Right cardiac atrium (tissue), 5 donors: ENCODE results near the gene CNTROB. TPM values are rescaled to one million over a fixed set of nuclear protein-coding genes. Genes with fewer than 3 reads are reported as not detected.

Source experiments
- ATAC-seq, 2 donors: fragments of 200-7000 bp; cut with Tn5 transposase; one replicate each; pipeline versions ENCODE4 v1.8.0 to v1.9.1; 2020; ENCODE audit warnings: moderate library complexity in 2 of 2, mild to moderate bottlenecking in 1 of 2
- DNase-seq, 3 donors: peaks; one replicate each; pipeline ENCODE4 v3.0.0-alpha.2; 2020
- H3K27ac ChIP-seq: one replicate; pipeline ENCODE4 v1.5.1; 2013; ENCODE audit warnings: mild to moderate bottlenecking, low read length, control low read depth, moderate library complexity
- H3K27me3 ChIP-seq: one replicate; pipeline ENCODE4 v1.6.1; 2013; ENCODE audit not compliant: control insufficient read depth, insufficient read depth
- H3K4me1 ChIP-seq: one replicate; pipeline ENCODE4 v1.6.1; 2013; ENCODE audit warnings: low read length; ENCODE audit not compliant: control insufficient read depth, insufficient read depth
- H3K4me3 ChIP-seq: one replicate; pipeline ENCODE4 v1.5.1; 2013; ENCODE audit warnings: low read length, control low read depth
- H3K9me3 ChIP-seq: one replicate; pipeline ENCODE4 v1.6.1; 2013; ENCODE audit warnings: low read length; ENCODE audit not compliant: control insufficient read depth
- WGBS: extraction: QIAGEN DNeasy Blood & Tissue Kit; methylation state at CpG from one replicate; pipeline ENCODE4 v1.1.7; 2013; 5-methylcytosine and 5-hydroxymethylcytosine counted together
- intact Hi-C, 4 donors: fragments of 100-400 bp; cut with DNase I; formaldehyde crosslinking; loops; one replicate each; pipeline versions ENCODE4 v1.11.0 to v1.14.0; 2022 to 2023
- polyA plus RNA-seq: library from polyadenylated mRNA; stranded (reverse); fragments of 200-250 nt; gene quantifications from one replicate; pipeline ENCODE4 v1.2.3, GENCODE V29; 2013
- total RNA-seq, 4 donors: library from RNA; stranded (reverse); fragmentation: NEBNext Ultra II Directional; extraction: Animal tissue kit (Norgen Biotek cat#: 25700); gene quantifications; one replicate each; pipeline ENCODE4 v1.2.1, GENCODE V29; 2021
- donor health status: healthy with polysubstance abuse.
- donor health status: DM: no; HTN: yes; CAD: no.
- donor health status: DM: no; HTN: no; CAD: no.
- donor health status: DM: no; HTN: yes; CAD: no; lungs with severe emphysema.
- donor health status: DM: yes; HTN: yes; CAD: no.

The CNTROB gene
- total and polyA plus RNA-seq, 5 donors: 9.6 to 14.6 (median 10.1) TPM

GRCh38 chr17:7969433-7969832 is 37.4 kb downstream of the CNTROB start:
- H3K9me3 ChIP-seq: no peaks in the 10 kb centered on the region
- H3K27me3 ChIP-seq: no peaks in the 10 kb centered on the region
- 86% methylated on average over 6 of the region's 6 CpGs for whole genome bisulfite sequencing
- ATAC-seq (no peak), DNase-seq (no peak)
- no peaks in the 10 kb centered on the region for H3K4me1 ChIP-seq
- intact Hi-C loops: loop anchor here in 1 of 4 donors (2.0 kb wide), 1 partner anchor 39 kb away; no protein-coding TSS in a partner anchor
- no peak overlapping the region for H3K27ac ChIP-seq
- no peak overlapping the region for H3K4me3 ChIP-seq

GRCh38 chr17:7971651-7972050 is 39.6 kb downstream of the CNTROB start:
- H3K4me1 ChIP-seq: no peaks in the 10 kb centered on the region
- 78% methylated on average over 4 of the region's 4 CpGs for WGBS
- ATAC-seq (no peak), DNase-seq (no peak)
- no peaks in the 10 kb centered on the region for H3K9me3 ChIP-seq
- H3K27ac ChIP-seq: no peak overlapping the region
- intact Hi-C loops: no loop called here
- no peak overlapping the region for H3K4me3 ChIP-seq
- no peaks in the 10 kb centered on the region for H3K27me3 ChIP-seq

GRCh38 chr17:7972131-7972785 is 40.3 kb downstream of the CNTROB start:
- Histone ChIP-seq H3K27ac (no peak overlapping the region), H3K27me3 (no peaks in the 10 kb centered on the region), H3K4me3 (no peak overlapping the region), H3K4me1 (no peaks in the 10 kb centered on the region), H3K9me3 (no peaks in the 10 kb centered on the region)
- peak; percentile 36 to 54 for ATAC-seq
- intact Hi-C loops: no loop called here
- 93% methylated on average over 8 of the region's 8 CpGs for WGBS
- DNase-seq: peak in 2 of 3 donors; percentile 38 to 56

GRCh38 chr17:7974638-7975131 is 42.7 kb downstream of the CNTROB start:
- H3K9me3 ChIP-seq: no peaks in the 10 kb centered on the region
- no peak for ATAC-seq
- intact Hi-C loops: no loop called here
- no peaks in the 10 kb centered on the region for H3K4me1 ChIP-seq
- no peaks in the 10 kb centered on the region for H3K27me3 ChIP-seq
- H3K27ac ChIP-seq: no peak overlapping the region
- no peak for DNase-seq
- H3K4me3 ChIP-seq: no peak overlapping the region

GRCh38 chr17:7977039-7977438 is 45.0 kb downstream of the CNTROB start:
- H3K4me3 ChIP-seq: no peak overlapping the region
- WGBS: 89% methylated on average over 4 of the region's 4 CpGs
- no peaks in the 10 kb centered on the region for H3K4me1 ChIP-seq
- ATAC-seq: no peak
- no peaks in the 10 kb centered on the region for H3K9me3 ChIP-seq
- H3K27ac ChIP-seq: no peak overlapping the region
- no peak for DNase-seq
- intact Hi-C loops: no loop called here
- no peaks in the 10 kb centered on the region for H3K27me3 ChIP-seq

- no peaks in the 10 kb centered on the region for H3K9me3 ChIP-seq
- WGBS: 92% methylated on average over 5 of the region's 5 CpGs
- no peaks in the 10 kb centered on the region for H3K4me1 ChIP-seq
- H3K4me3 ChIP-seq: no peak overlapping the region
- intact Hi-C loops: no loop called here
- H3K27me3 ChIP-seq: no peaks in the 10 kb centered on the region
- ATAC-seq: no peak
- DNase-seq: no peak
- H3K27ac ChIP-seq: no peak overlapping the region
These were observed 45.8 kb downstream of the CNTROB start for GRCh38 chr17:7977805-7978204.

GRCh38 chr17:7982173-7982572 is 50.2 kb downstream of the CNTROB start:
- DNase-seq (no peak), ATAC-seq (no peak)
- no peaks in the 10 kb centered on the region for H3K4me1 ChIP-seq
- WGBS: 55% methylated on average over 7 of the region's 7 CpGs
- no peaks in the 10 kb centered on the region for H3K9me3 ChIP-seq
- H3K4me3 ChIP-seq: no peak overlapping the region
- no peak overlapping the region for H3K27ac ChIP-seq
- no peaks in the 10 kb centered on the region for H3K27me3 ChIP-seq
- intact Hi-C loops: no loop called here

GRCh38 chr17:7982666-7983065 is 50.7 kb downstream of the CNTROB start:
- 85% methylated on average over 6 of the region's 6 CpGs for WGBS
- ATAC-seq (no peak), DNase-seq (no peak)
- Histone ChIP-seq H3K4me3 (no peak overlapping the region), H3K9me3 (no peaks in the 10 kb centered on the region), H3K27me3 (no peaks in the 10 kb centered on the region), H3K27ac (no peak overlapping the region), H3K4me1 (no peaks in the 10 kb centered on the region)
- intact Hi-C loops: no loop called here

- no peak for ATAC-seq
- intact Hi-C loops: loop anchor here in 3 of 4 donors (5.0 kb wide), 5 partner anchors 63 to 163 kb away; no protein-coding TSS in a partner anchor
- 84% methylated on average over 9 of the region's 9 CpGs for WGBS
- Histone ChIP-seq H3K27me3 (no peaks in the 10 kb centered on the region), H3K9me3 (no peaks in the 10 kb centered on the region), H3K4me1 (no peaks in the 10 kb centered on the region), H3K4me3 (no peak overlapping the region), H3K27ac (no peak overlapping the region)
- no peak for DNase-seq
These were observed 52.9 kb downstream of the CNTROB start for GRCh38 chr17:7984904-7985303.

GRCh38 chr17:7987112-7987893 is 55.3 kb downstream of the CNTROB start:
- Histone ChIP-seq H3K27me3 (no peaks in the 10 kb centered on the region), H3K27ac (no peak overlapping the region), H3K4me3 (no peak overlapping the region), H3K9me3 (no peaks in the 10 kb centered on the region), H3K4me1 (no peaks in the 10 kb centered on the region)
- intact Hi-C loops: loop anchor here in 3 of 4 donors (5.0 kb wide), 5 partner anchors 65 to 165 kb away; no protein-coding TSS in a partner anchor
- 52% methylated on average over 12 of the region's 12 CpGs for WGBS
- ATAC-seq: no peak
- DNase-seq: no peak

GRCh38 chr17:7988750-7989178 is 56.8 kb downstream of the CNTROB start:
- intact Hi-C loops: loop anchor here (1.0 to 5.0 kb wide), 7 partner anchors 66 to 166 kb away; no protein-coding TSS in a partner anchor
- ATAC-seq (peak; percentile 51 to 68), DNase-seq (no peak)
- Histone ChIP-seq H3K27ac (no peak overlapping the region), H3K9me3 (no peaks in the 10 kb centered on the region), H3K4me3 (no peak overlapping the region), H3K27me3 (no peaks in the 10 kb centered on the region), H3K4me1 (no peaks in the 10 kb centered on the region)
- 20% methylated on average over 5 of the region's 5 CpGs for WGBS
